HCT116 (cell line): ENCODE data around the gene B3GALNT2.

Experiments
- EGR1 ChIP-seq: IDR thresholded peaks from 2 replicates; pipeline ENCODE4 v1.6.1; 2012; ENCODE audit warnings: low read depth
- EZH2 ChIP-seq: fragments of 200-600 bp; sonication (generic); IDR thresholded peaks from 2 replicates; pipeline ENCODE4 v1.6.1; 2017; ENCODE audit warnings: antibody characterized with exemption, mixed run types
- POLR2A ChIP-seq: IDR thresholded peaks from 2 replicates; pipeline ENCODE4 v1.7.0; 2011; ENCODE audit warnings: borderline replicate concordance; ENCODE audit not compliant: insufficient read depth, insufficient read length; ENCODE audit errors: extremely low read depth
- POLR2AphosphoS5 ChIP-seq: IDR thresholded peaks from 2 replicates; pipeline ENCODE4 v1.6.1; 2011; ENCODE audit warnings: mild to moderate bottlenecking, low read depth, low read length, moderate library complexity
- SP1 ChIP-seq: IDR thresholded peaks from 2 replicates; pipeline ENCODE4 v1.6.1; 2012; ENCODE audit warnings: low read depth
- SRF ChIP-seq: IDR thresholded peaks from 2 replicates; pipeline ENCODE4 v1.6.1; 2012; ENCODE audit warnings: low read depth
- YY1 ChIP-seq: IDR thresholded peaks from 2 replicates; pipeline ENCODE4 v1.6.1; 2011; ENCODE audit warnings: low read length, low read depth, moderate library complexity, mild to moderate bottlenecking; ENCODE audit not compliant: insufficient replicate concordance; ENCODE audit errors: extremely low read depth
- ZNF274 ChIP-seq: fragments of 200-500 bp; sonication (Bioruptor generic); IDR thresholded peaks from 2 replicates; pipeline ENCODE4 v1.6.1; 2014; ENCODE audit warnings: mild to moderate bottlenecking, low read depth, low read length, inconsistent platforms
- TF ChIP-seq, protein P1 (sequence below), 3 experiments: fragments of 200-600 bp in 1 of 3; sonication (generic) in 1 of 3; IDR thresholded peaks in 2 of 3; conservative IDR thresholded peaks in 1 of 3; 2 replicates each; pipeline ENCODE4 v1.5.1; 2012 to 2017; ENCODE audit warnings: low read depth in 2 of 3, low read length in 2 of 3, antibody characterized with exemption in 1 of 3, borderline replicate concordance in 1 of 3, control low read depth in 1 of 3, mild to moderate bottlenecking in 1 of 3, mixed read lengths in 1 of 3, mixed run types in 1 of 3, moderate library complexity in 1 of 3; ENCODE audit not compliant: insufficient read depth in 1 of 3
- TF ChIP-seq, protein P2 (sequence below): IDR thresholded peaks from 2 replicates; pipeline ENCODE4 v1.6.1; 2012; ENCODE audit warnings: low read depth

DNA sequence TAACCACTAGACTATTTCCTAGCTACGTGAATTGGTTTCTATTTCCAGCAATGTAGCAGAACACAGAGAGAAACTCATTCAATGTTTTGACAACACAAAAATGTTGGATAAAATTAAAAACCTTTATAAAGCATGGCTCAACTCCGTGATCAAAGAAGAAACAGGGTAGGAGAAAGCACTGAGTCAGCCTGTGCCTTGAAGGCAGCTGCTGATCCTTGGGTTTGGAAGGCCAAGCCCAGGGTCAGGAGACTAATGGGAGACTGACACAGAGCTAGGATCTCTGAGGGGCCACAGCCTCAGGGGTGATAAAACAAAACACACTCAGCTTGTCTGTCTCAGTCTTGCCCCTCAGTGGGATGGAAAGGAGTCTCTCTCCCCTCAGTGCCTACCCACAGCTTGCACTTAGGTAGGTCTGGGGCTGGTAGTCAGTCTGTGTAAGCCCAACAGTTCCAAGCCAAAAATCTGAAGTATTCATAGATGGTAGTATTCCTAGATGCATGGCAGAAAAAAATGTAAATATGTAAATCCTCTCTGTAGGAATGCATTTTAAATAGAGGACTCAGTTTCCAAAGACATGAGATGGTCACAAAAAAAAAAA lies 53.3 kb downstream of the B3GALNT2 start:
- TF ChIP-seq POLR2AphosphoS5 (no peak), ZNF274 (no peak), POLR2A (no peak), SRF (no peak), EGR1 (no peak), YY1 (no peak), SP1 (no peak), EZH2 (no peak)
- TF ChIP-seq, protein P1, sequence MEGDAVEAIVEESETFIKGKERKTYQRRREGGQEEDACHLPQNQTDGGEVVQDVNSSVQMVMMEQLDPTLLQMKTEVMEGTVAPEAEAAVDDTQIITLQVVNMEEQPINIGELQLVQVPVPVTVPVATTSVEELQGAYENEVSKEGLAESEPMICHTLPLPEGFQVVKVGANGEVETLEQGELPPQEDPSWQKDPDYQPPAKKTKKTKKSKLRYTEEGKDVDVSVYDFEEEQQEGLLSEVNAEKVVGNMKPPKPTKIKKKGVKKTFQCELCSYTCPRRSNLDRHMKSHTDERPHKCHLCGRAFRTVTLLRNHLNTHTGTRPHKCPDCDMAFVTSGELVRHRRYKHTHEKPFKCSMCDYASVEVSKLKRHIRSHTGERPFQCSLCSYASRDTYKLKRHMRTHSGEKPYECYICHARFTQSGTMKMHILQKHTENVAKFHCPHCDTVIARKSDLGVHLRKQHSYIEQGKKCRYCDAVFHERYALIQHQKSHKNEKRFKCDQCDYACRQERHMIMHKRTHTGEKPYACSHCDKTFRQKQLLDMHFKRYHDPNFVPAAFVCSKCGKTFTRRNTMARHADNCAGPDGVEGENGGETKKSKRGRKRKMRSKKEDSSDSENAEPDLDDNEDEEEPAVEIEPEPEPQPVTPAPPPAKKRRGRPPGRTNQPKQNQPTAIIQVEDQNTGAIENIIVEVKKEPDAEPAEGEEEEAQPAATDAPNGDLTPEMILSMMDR (IDR thresholded peaks at IDR 0.05 in 2 of 3, conservative IDR thresholded peaks at IDR 0.05 in 1 of 3; ENCODE audit: borderline replicate concordance in 1 of 3, insufficient read depth in 1 of 3, low read depth in 2 of 3, low read length in 2 of 3) = no peak
- TF ChIP-seq, protein P2, sequence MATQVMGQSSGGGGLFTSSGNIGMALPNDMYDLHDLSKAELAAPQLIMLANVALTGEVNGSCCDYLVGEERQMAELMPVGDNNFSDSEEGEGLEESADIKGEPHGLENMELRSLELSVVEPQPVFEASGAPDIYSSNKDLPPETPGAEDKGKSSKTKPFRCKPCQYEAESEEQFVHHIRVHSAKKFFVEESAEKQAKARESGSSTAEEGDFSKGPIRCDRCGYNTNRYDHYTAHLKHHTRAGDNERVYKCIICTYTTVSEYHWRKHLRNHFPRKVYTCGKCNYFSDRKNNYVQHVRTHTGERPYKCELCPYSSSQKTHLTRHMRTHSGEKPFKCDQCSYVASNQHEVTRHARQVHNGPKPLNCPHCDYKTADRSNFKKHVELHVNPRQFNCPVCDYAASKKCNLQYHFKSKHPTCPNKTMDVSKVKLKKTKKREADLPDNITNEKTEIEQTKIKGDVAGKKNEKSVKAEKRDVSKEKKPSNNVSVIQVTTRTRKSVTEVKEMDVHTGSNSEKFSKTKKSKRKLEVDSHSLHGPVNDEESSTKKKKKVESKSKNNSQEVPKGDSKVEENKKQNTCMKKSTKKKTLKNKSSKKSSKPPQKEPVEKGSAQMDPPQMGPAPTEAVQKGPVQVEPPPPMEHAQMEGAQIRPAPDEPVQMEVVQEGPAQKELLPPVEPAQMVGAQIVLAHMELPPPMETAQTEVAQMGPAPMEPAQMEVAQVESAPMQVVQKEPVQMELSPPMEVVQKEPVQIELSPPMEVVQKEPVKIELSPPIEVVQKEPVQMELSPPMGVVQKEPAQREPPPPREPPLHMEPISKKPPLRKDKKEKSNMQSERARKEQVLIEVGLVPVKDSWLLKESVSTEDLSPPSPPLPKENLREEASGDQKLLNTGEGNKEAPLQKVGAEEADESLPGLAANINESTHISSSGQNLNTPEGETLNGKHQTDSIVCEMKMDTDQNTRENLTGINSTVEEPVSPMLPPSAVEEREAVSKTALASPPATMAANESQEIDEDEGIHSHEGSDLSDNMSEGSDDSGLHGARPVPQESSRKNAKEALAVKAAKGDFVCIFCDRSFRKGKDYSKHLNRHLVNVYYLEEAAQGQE = no peak
